ENCODE results near the gene PIAS4.

The PIAS4 gene

GRCh38 chr19:3979674-3980352 lies 27.7 kb upstream of the PIAS4 start:
- H3K9ac ChIP-seq (ENCODE audit: insufficient read length, low read depth) = no peak overlapping the region
- TF ChIP-seq ZNF274 (IDR thresholded peaks at IDR 0.05; ENCODE audit: low read depth, low read length) = no peak
- TF ChIP-seq SUZ12 (IDR thresholded peaks at IDR 0.05; ENCODE audit: extremely low read depth, insufficient read depth, insufficient read length) = no peak
- no peak for TF ChIP-seq YY1 (IDR thresholded peaks at IDR 0.05; ENCODE audit: insufficient read depth, insufficient read length)
- no peaks in the 10 kb centered on the region for H3K9me3 ChIP-seq (ENCODE audit: insufficient read depth, low read length)
- DNase-seq (ENCODE audit: low read depth, low spot score) = no peak
- no peaks in the 10 kb centered on the region for H3K27me3 ChIP-seq (ENCODE audit: insufficient read depth, insufficient read length)
- peaks cover 47% of the 10 kb centered on the region for H3K4me1 ChIP-seq (ENCODE audit: insufficient read depth, insufficient read length)
- no peak overlapping the region for H3K4me3 ChIP-seq (ENCODE audit: insufficient read length, low read depth)
- peaks cover 98% of the 10 kb centered on the region for H3K36me3 ChIP-seq (ENCODE audit: insufficient read depth, insufficient read length, low read length)

DNA sequence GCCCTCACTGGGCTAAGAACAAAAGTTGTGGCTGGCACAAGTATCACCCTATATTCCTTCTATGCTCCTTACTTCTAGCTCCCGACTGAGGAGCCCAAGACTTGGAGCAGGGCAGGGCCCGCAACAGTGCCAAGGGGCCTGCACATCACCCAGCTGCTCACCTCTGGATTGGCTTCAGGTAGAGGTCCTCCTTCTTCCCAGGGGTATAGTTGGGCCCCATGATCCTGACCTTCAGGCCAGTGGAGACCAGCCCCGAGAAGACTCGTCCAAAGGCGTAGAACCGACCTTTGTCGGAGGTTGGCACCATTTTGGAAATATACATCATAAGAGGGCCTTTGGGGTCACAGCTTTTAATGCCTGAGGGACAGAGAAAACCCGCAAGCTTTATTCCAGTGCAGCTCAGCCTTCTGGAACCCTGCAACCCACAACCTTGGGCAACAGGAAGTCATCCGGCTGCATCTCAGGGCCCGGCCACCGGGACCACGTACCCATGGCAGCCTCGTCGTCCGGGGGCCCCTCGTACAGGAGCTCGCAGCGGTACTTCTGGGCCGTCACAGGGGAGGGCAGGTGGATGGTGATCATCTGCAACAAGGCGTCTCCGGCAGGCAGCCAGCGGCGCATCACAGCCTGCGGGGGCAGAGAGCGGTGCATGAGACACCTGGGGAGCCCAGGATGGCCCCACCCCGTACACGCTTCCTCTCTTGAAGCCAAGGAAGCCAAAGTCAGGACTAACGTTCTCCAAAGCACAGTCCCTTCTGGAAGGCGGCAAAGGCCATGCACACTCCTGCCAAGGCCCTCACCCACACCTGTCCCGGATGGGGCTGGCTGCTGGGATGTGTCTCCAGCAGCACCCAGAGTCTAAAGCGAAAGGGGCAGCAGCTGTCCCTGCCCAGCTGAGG lies 26.9 kb upstream of the PIAS4 start:
- H3K4me1 ChIP-seq (ENCODE audit: insufficient read depth, insufficient read length) = peaks cover 47% of the 10 kb centered on the region
- H3K27me3 ChIP-seq (ENCODE audit: insufficient read depth, insufficient read length) = no peaks in the 10 kb centered on the region
- peaks cover 94% of the 10 kb centered on the region for H3K36me3 ChIP-seq (ENCODE audit: insufficient read depth, insufficient read length, low read length)
- TF ChIP-seq ZNF274 (IDR thresholded peaks at IDR 0.05; ENCODE audit: low read depth, low read length) (no peak), SUZ12 (IDR thresholded peaks at IDR 0.05; ENCODE audit: extremely low read depth, insufficient read depth, insufficient read length) (no peak), YY1 (IDR thresholded peaks at IDR 0.05; ENCODE audit: insufficient read depth, insufficient read length) (no peak)
- no peak for DNase-seq (ENCODE audit: low read depth, low spot score)
- no peaks in the 10 kb centered on the region for H3K9me3 ChIP-seq (ENCODE audit: insufficient read depth, low read length)
- no peak overlapping the region for H3K9ac ChIP-seq (ENCODE audit: insufficient read length, low read depth)
- H3K4me3 ChIP-seq (ENCODE audit: insufficient read length, low read depth) = no peak overlapping the region

DNA sequence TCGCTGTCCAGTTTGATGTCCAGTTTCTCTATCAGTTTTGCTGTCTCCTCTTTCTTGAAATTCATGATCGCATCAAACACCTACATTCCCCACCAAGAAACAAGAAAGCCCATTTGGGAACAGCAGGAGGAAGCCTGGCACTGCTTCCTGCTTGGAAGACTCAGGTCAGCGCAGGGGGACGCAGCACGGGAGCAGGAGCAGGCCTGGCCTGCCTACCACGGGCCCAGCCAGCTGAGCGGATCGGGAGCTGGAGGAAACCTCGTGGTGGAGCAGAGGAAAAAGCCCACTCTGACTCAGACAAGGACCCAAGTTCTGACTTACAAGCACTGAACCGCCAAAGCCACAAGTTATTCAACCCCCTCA lies 26.2 kb upstream of the PIAS4 start:
- no peak for DNase-seq (ENCODE audit: low read depth, low spot score)
- Histone ChIP-seq H3K9ac (ENCODE audit: insufficient read length, low read depth) (no peak overlapping the region), H3K4me3 (ENCODE audit: insufficient read length, low read depth) (no peak overlapping the region)

GRCh38 chr19:3981736-3982681 lies 25.5 kb upstream of the PIAS4 start:
- peaks cover 44% of the 10 kb centered on the region for H3K4me1 ChIP-seq (ENCODE audit: insufficient read depth, insufficient read length)
- H3K9me3 ChIP-seq (ENCODE audit: insufficient read depth, low read length) = no peaks in the 10 kb centered on the region
- TF ChIP-seq ZNF274 (IDR thresholded peaks at IDR 0.05; ENCODE audit: low read depth, low read length) (no peak), SUZ12 (IDR thresholded peaks at IDR 0.05; ENCODE audit: extremely low read depth, insufficient read depth, insufficient read length) (no peak), YY1 (IDR thresholded peaks at IDR 0.05; ENCODE audit: insufficient read depth, insufficient read length) (no peak)
- DNase-seq (ENCODE audit: low read depth, low spot score) = no peak
- no peaks in the 10 kb centered on the region for H3K27me3 ChIP-seq (ENCODE audit: insufficient read depth, insufficient read length)
- H3K4me3 ChIP-seq (ENCODE audit: insufficient read length, low read depth) = peak overlapping the region; percentile 9
- peak overlapping the region; percentile 100 for H3K9ac ChIP-seq (ENCODE audit: insufficient read length, low read depth)
- peaks cover 80% of the 10 kb centered on the region for H3K36me3 ChIP-seq (ENCODE audit: insufficient read depth, insufficient read length, low read length)

More for the DNA sequence above, 26.2 kb upstream of the PIAS4 start:
- Histone ChIP-seq H3K27me3 (ENCODE audit: insufficient read depth, insufficient read length) (no peaks in the 10 kb centered on the region), H3K4me1 (ENCODE audit: insufficient read depth, insufficient read length) (peaks cover 47% of the 10 kb centered on the region), H3K9me3 (ENCODE audit: insufficient read depth, low read length) (no peaks in the 10 kb centered on the region), H3K36me3 (ENCODE audit: insufficient read depth, insufficient read length, low read length) (peaks cover 86% of the 10 kb centered on the region)
- TF ChIP-seq YY1 (IDR thresholded peaks at IDR 0.05; ENCODE audit: insufficient read depth, insufficient read length) = no peak

- no peak for DNase-seq (ENCODE audit: low read depth, low spot score)
- Histone ChIP-seq H3K36me3 (ENCODE audit: insufficient read depth, insufficient read length, low read length) (peaks cover 70% of the 10 kb centered on the region), H3K4me1 (ENCODE audit: insufficient read depth, insufficient read length) (peaks cover 35% of the 10 kb centered on the region), H3K27me3 (ENCODE audit: insufficient read depth, insufficient read length) (no peaks in the 10 kb centered on the region), H3K9ac (ENCODE audit: insufficient read length, low read depth) (peak overlapping the region; percentile 100), H3K9me3 (ENCODE audit: insufficient read depth, low read length) (no peaks in the 10 kb centered on the region), H3K4me3 (ENCODE audit: insufficient read length, low read depth) (peak overlapping the region; percentile 99)
- TF ChIP-seq YY1 (IDR thresholded peaks at IDR 0.05; ENCODE audit: insufficient read depth, insufficient read length) (no peak), ZNF274 (IDR thresholded peaks at IDR 0.05; ENCODE audit: low read depth, low read length) (no peak), SUZ12 (IDR thresholded peaks at IDR 0.05; ENCODE audit: extremely low read depth, insufficient read depth, insufficient read length) (no peak)
Observed at GRCh38 chr19:3982701-3983541, 24.6 kb upstream of the PIAS4 start.

DNA sequence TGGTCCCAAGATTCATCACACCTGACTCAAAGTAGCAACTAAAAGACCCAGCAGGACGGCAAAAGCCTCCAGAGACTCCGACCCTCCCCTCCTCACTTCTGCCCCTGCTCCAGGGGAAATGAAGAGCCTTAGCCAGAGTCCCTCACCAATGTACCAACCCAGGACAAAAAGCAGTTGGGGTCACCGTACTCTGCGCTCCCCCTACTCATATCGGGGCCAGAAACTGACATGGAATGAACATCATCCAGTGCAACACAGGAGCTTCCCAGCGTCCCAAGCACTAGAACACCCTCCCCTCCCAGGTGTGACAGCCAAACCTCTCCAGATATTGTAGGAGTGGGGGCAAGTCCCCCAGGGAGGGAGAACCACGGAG lies 24.0 kb upstream of the PIAS4 start:
- TF ChIP-seq ZNF274 (IDR thresholded peaks at IDR 0.05; ENCODE audit: low read depth, low read length) = no peak
- TF ChIP-seq SUZ12 (IDR thresholded peaks at IDR 0.05; ENCODE audit: extremely low read depth, insufficient read depth, insufficient read length) = no peak
- no peak for TF ChIP-seq YY1 (IDR thresholded peaks at IDR 0.05; ENCODE audit: insufficient read depth, insufficient read length)

More for the DNA sequence above, 24.0 kb upstream of the PIAS4 start:
- Histone ChIP-seq H3K9ac (ENCODE audit: insufficient read length, low read depth) (peak overlapping the region; percentile 100), H3K4me3 (ENCODE audit: insufficient read length, low read depth) (peak overlapping the region; percentile 99), H3K4me1 (ENCODE audit: insufficient read depth, insufficient read length) (peaks cover 31% of the 10 kb centered on the region), H3K36me3 (ENCODE audit: insufficient read depth, insufficient read length, low read length) (peaks cover 65% of the 10 kb centered on the region), H3K27me3 (ENCODE audit: insufficient read depth, insufficient read length) (no peaks in the 10 kb centered on the region), H3K9me3 (ENCODE audit: insufficient read depth, low read length) (no peaks in the 10 kb centered on the region)
- no peak for DNase-seq (ENCODE audit: low read depth, low spot score)

Measured in NT2/D1 (cell line).